HepG2 (cell line): ENCODE results near the gene PPP6R2. TPM values are rescaled to one million over a fixed set of nuclear protein-coding genes. Genes with fewer than 3 reads are reported as not detected.

Experiments
- ARID5B ChIP-seq: IDR thresholded peaks from 2 replicates; pipeline ENCODE4 v1.4.0; 2020; ENCODE audit warnings: mild to moderate bottlenecking, missing genetic modification reagents
- ATF5 ChIP-seq: sonication (generic); formaldehyde crosslinking; IDR thresholded peaks from 2 replicates; pipeline ENCODE4 v1.4.0; 2020; ENCODE audit warnings: mild to moderate bottlenecking, low read depth, missing genetic modification reagents
- CEBPG ChIP-seq: IDR thresholded peaks from 2 replicates; pipeline ENCODE4 v1.6.1; 2016
- DZIP1 ChIP-seq: sonication (generic); formaldehyde crosslinking; IDR thresholded peaks from 2 replicates; pipeline ENCODE4 v1.5.0; 2020; ENCODE audit warnings: mild to moderate bottlenecking, missing genetic modification reagents
- GMEB1 ChIP-seq: sonication (generic); formaldehyde crosslinking; IDR thresholded peaks from 2 replicates; pipeline ENCODE4 v1.5.1; 2020; ENCODE audit warnings: missing genetic modification reagents, mild to moderate bottlenecking, borderline replicate concordance
- PATZ1 ChIP-seq: sonication (generic); formaldehyde crosslinking; IDR thresholded peaks from 2 replicates; pipeline ENCODE4 v1.4.0; 2020; ENCODE audit warnings: missing genetic modification reagents
- PAWR ChIP-seq: sonication (generic); formaldehyde crosslinking; IDR thresholded peaks from 2 replicates; pipeline ENCODE4 v1.4.0; 2020; ENCODE audit warnings: missing genetic modification reagents, mild to moderate bottlenecking, borderline replicate concordance
- ZBTB43 ChIP-seq: sonication (generic); formaldehyde crosslinking; conservative IDR thresholded peaks from 2 replicates; pipeline ENCODE4 v1.4.0; 2020; ENCODE audit warnings: missing genetic modification reagents
- ZNF256 ChIP-seq: sonication (generic); formaldehyde crosslinking; conservative IDR thresholded peaks from 2 replicates; pipeline ENCODE4 v1.4.0; 2020; ENCODE audit warnings: missing genetic modification reagents
- ZNF441 ChIP-seq: sonication (generic); formaldehyde crosslinking; IDR thresholded peaks from 2 replicates; pipeline ENCODE4 v1.7.0; 2021; ENCODE audit warnings: missing genetic modification reagents, borderline replicate concordance
- ZNF512B ChIP-seq: sonication (generic); formaldehyde crosslinking; IDR thresholded peaks from 2 replicates; pipeline ENCODE4 v1.5.1; 2020; ENCODE audit warnings: missing genetic modification reagents, mild to moderate bottlenecking, borderline replicate concordance
- polyA plus RNA-seq, 8 experiments: library from polyadenylated mRNA; depleted of rRNA in 3 of 8; stranded (reverse) in 7 of 8; unstranded in 1 of 8; fragments of >200 nt; fragmentation: Illumina TruSeq in 4 of 8; extraction: Trizol in 4 of 8; gene quantifications; 2 replicates each; pipeline versions ENCODE4 v1.2.1 to v1.2.3, GENCODE V29; 2011 to 2016; ENCODE audit warnings: low read depth in 4 of 8, missing spikeins in 1 of 8, mixed read lengths in 1 of 8; ENCODE audit not compliant: insufficient read depth in 1 of 8
- total RNA-seq, 5 experiments: library from RNA; depleted of rRNA; stranded (reverse); fragments of >200 nt; fragmentation: Illumina TruSeq; extraction: Trizol; gene quantifications; 2 replicates each; pipeline ENCODE4 v1.2.3, GENCODE V29; 2016; ENCODE audit warnings: low read depth in 1 of 5

The PPP6R2 gene
- total and polyA plus RNA-seq, 2 of the 13 experiments (the other 11 are each of a cell fraction or from before 2014, with no cell fraction given) = 55.0 to 102 TPM

- TF ChIP-seq PATZ1 (CRISPR knock-in tag) (peak; percentile 41; the same call in 1 of the 2 replicates), ARID5B (CRISPR knock-in tag) (peak; percentile 12; the same call in 1 of the 2 replicates), ZNF441 (CRISPR knock-in tag) (peak; percentile 27; the same call in 1 of the 2 replicates), DZIP1 (CRISPR knock-in tag) (peak; percentile 30; the same call in 1 of the 2 replicates), ZNF256 (CRISPR knock-in tag) (peak; percentile 74; the same call in 1 of the 2 replicates), ATF5 (no peak), ZBTB43 (CRISPR knock-in tag) (peak; percentile 83), CEBPG (CRISPR knock-in tag) (no peak), PAWR (CRISPR knock-in tag) (no peak), GMEB1 (CRISPR knock-in tag) (peak; percentile 65; the same call in 1 of the 2 replicates), ZNF512B (peak; percentile 76; the same call in 1 of the 2 replicates)
Observed at GRCh38 chr22:50326956-50327710, 16.0 kb upstream of the PPP6R2 start, which contains the start of gene DENND6B (continued).
